ELR (cell line): Measurements from ENCODE around the gene GMEB1.
"Not testable (repeated sequence)": the region's sequence is repeated elsewhere in the genome, so short reads cannot be mapped to it uniquely, and the experiment has no call there.

Source experiments
- DNase-seq: peaks from one replicate; pipeline ENCODE4 v3.0.0-alpha.2; 2015; ENCODE audit warnings: low read depth

The GMEB1 gene

GRCh38 chr1:28672971-28673370, 4.4 kb downstream of the GMEB1 start:
- DNase-seq = not testable (repeated sequence)

- no peak for DNase-seq
These were observed 7.3 kb downstream of the GMEB1 start for GRCh38 chr1:28675924-28676257.

DNA sequence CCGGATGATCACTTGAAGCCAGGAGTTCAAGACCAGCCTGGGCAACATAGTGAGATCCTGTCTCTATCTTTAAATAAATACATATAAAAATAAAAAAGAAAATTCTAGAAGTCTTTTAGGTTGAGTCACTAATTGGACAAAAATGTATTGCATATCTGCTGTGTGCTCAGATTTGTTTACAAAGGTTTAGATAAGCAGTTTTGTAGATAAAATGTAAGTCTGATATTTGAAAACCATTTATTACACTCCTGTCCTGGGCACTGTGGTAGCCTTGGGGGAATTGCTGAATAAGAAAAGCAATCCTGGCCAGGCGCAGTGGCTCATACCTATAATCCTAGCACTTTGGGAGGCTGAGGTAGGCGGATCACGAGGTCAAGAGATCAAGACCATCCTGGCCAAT, 11.6 kb downstream of the GMEB1 start:
- no peak for DNase-seq

DNA sequence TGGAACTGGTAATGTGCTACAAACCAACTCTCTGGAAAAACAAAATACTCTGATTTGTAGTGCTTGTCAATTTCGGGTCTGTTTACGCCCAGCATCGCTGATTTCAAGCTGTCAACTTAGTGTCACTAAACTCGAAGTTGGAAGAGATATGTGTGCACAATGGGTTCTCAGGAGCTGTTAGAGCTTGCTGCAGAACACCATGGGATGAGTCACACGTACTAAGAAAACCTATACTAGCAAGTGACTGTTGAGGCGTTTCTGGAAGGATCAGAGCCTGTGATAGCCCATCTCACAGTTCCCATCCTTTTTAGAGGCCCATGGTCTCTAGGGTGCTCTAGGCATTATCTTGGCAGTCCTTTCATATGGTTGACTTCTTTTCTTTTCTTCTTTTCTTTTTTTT, 14.3 kb downstream of the GMEB1 start:
- DNase-seq = peak; percentile 7

- no peak for DNase-seq
These were observed 16.4 kb downstream of the GMEB1 start for GRCh38 chr1:28684937-28685336.

DNA sequence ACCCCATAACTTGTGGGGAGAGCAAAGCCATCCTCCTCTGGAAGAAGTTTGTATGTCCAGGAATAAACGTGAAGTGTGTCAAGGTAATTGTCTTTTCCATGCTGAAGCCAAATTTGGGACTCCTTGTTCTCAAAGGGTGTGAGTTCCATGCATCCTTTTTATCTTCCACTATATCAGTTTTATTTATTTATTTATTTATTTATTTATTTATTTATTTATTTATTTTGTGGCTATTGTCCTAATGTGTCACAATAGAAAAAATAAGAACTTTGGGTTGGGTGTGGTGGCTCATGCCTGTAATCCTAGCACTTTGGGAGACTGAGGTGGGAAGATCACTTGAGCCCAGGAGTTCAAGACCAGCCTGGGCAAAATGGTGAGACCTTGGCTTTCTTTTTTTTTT, 23.0 kb downstream of the GMEB1 start:
- DNase-seq = not testable (repeated sequence)

GRCh38 chr1:28703629-28704028, 35.0 kb downstream of the GMEB1 start:
- no peak for DNase-seq

GRCh38 chr1:28716336-28716735, 47.8 kb downstream of the GMEB1 start:
- DNase-seq = no peak

GRCh38 chr1:28718166-28718565, 49.6 kb downstream of the GMEB1 start:
- DNase-seq = no peak

DNA sequence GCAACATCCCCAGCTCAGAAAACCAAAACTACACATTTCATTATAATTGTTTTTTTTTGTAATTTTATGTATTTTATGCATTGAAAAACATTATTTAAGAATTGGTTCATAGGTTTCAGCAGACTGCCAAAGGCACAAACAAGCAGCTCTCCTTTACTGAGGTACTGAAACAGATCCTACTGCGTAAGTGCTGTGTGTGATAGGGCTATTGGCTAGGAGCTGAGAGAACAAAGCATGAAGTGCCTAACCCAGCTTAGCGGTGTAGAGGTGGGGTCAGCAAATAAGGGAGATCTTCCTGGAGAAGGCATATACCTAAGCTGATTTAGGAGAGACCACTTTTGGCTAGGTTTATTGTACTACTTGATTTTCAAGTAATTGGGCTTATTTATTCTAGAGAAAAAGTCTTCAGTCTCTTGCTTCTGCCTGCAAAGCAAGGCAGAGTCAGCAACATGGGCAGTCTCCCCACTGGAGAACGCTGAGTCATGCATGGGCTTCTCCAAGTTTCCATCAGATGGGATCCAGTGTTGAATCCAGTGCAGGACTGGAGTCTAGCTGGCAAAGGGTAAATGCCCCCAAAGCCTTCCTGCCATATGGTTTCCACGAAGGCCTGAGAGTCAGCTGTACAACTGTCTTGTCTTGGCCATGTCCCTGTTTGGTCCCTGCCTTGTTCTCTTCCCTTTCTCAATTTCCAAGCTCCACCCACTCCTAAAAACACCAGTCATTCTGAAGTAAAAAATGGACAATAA, 50.2 kb downstream of the GMEB1 start:
- DNase-seq = peak; percentile 36

- no peak for DNase-seq
These were observed 50.7 kb downstream of the GMEB1 start for GRCh38 chr1:28719332-28719619.

- DNase-seq = no peak
These were observed 51.8 kb downstream of the GMEB1 start for GRCh38 chr1:28720376-28720775.

- DNase-seq = peak; percentile 25
These were observed 53.3 kb downstream of the GMEB1 start for GRCh38 chr1:28721927-28722326.

DNA sequence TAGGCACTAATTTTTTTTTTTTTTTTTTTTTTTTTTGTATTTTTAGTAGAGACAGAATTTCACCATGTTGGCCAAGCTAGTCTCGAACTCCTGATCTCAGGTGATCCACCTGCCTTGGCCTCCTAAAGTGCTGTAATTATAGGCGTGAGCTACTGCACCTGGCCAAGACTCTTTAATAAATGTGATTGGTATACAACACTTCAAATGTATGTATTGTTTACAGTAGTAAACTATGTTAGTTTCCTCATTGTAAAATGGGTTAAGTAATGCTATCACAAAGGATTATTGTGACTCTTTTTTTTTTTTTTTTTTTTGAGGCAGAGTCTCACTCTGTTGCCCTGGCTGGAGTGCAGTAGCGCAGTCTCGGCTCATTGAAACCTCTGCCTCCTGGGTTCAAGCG, 56.8 kb downstream of the GMEB1 start:
- not testable (repeated sequence) for DNase-seq

DNA sequence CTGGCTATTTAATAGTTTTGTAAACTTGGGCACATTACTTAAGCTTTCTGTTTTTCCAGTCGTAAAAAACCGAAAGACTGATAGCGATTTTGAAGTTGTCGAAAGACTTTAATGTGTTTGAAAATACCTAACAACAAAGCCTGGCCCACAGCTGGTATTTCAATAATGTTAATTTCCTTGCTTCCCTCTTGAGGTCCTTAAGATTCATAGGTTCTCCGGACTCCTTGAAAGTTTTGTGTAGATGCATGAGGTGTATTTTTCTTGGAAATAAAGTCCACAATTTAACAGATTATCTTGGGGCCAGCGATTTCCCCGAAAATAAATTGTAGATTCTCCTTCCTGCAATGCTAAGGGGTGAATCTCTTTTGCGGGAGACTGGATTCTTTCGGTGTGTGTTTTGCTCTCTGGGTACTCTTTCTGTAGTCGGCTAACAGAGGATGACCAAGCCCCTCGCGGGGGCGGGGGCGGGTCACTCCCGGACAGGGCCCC, 67.4 kb downstream of the GMEB1 start:
- no peak for DNase-seq

DNA sequence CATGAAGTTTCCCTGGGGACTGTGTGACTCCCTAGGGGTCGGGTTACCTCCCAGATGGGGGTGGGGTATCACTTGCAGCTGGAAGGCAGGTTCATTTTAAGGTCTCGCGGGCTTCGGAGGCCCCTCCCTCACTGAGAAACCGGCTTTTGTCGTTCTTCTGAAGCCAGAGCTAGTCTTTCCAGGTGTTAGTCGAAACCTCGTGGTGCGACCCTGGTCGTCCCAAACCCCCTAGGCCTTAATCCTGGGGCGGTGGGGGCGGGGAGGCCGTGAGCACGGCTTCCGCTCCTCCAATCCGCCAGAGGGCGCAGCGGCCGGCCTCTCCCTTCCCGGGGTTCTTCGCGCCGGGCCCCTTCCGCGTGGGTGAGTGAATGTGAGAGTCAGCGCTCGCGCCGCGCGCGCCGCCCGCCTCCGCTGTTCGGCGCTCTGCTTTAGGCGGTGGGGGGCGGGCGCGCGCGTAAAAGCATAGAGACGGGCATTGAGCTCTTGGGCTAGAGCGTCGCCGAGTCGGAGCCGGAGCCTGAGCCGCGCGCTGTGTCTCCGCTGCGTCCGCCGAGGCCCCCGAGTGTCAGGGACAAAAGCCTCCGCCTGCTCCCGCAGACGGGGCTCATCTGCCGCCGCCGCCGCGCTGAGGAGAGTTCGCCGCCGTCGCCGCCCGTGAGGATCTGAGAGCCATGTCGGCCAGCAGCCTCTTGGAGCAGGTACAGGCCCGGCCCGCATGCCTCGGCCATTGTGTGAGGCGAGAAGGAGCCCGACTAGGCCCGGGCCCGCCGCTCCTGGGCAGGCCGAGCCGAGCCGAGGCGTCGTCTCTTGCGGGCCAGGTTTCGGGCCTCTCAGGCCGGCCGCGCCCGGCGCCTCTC, 68.1 kb downstream of the GMEB1 start, which contains the start of gene YTHDF2:
YTHDF2 (plus strand) TSS at position 491 of the 857 bp plus-strand sequence; CDS start at position 672, 181 bp downstream.
- DNase-seq = peak; percentile 96

DNA sequence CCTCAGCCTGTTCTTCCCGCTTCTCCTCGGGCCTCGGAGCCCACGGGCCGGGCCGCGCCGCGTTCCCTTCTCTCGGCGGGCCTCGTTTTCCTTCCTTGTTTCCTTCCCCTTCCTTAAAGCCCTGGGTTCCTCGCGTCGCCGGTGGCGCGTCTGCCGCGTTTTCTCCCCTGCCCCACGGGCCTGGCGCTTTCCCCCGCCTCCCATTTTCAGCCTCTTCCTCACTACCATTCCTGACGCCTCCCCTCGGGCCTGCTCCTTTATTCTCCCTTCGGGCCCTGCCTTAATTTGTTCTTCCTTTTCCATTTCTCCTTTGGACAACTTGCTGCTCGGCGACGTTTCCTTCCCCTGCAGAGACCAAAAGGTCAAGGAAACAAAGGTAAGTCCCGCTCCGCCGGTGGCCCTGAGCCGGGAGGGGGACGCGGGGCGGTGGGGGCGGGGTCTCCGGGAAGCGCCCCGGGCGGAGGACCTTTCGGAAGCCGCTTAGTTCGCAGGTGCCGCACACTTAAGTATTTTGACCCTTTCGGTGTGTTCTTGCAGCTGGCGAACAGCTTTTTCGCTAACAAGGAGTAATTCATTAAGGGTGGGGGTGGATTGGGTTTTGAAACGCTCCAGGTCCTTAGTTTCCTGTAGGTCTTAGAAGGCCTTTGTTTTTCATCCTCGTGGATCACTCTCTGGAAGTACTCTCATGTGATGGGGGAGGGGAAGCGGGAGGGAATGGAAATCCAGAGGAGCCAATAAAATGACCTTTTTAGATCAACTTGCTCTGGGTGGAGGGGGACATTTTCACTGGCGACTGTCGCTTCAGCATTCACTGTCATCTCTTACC, 68.9 kb downstream of the GMEB1 start:
- DNase-seq = peak; percentile 61

DNA sequence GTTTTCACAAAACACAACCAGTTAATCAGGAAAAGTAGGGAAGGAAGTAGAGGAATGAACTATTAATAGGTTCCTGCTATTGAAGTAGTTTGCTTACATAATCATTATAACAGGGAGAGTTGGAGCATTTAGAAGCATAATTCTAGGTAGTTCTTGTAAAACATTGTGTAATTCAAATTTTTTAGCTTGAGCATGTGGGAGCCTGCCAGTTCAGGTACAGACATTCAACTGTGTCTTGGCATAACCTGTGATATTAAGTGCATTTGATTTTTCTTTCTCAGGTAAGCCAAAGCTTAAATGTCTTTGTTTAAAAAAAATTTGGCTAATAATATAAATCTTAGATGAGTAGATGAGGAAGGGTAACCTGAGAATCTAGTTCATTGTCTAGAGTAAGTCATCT, 71.5 kb downstream of the GMEB1 start:
- no peak for DNase-seq

GRCh38 chr1:28744184-28744583, 75.6 kb downstream of the GMEB1 start:
- DNase-seq = no peak

DNA sequence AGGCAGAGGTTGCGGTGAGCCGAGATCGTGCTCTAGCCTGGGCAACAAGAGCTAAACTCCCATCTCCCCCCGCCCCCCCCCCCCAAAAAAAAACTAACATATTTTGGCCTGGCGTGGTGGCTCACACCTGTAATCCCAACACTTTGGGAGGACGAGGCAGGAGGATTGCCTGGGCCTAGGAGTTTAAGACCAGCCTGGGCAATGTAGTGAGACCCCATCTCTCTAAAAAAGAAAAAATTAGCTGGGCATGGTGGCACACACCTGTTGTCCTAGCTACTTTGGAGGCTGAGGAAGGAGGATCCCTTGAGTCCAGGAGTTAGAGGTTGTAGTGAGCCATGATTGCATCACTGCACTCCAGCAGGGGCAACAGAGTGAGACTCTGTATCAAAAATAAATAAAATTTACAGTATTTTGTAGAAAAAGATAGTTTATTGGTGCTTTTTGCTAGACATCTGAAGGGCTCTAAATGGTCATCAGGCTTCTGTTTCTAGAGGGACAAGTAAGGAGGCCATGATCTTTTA, 77.1 kb downstream of the GMEB1 start:
- no peak for DNase-seq

- DNase-seq = no peak
These were observed 81.7 kb downstream of the GMEB1 start for GRCh38 chr1:28750330-28750729.

- peak; percentile 28 for DNase-seq
These were observed 82.2 kb downstream of the GMEB1 start for GRCh38 chr1:28750771-28751294.
